ENCODE results near the gene VPS13D. TPM values are rescaled to one million over a fixed set of nuclear protein-coding genes. Genes with fewer than 3 reads are reported as not detected.

VPS13D gene
- total and polyA plus RNA-seq, 2 donors (not counting 3 experiments of a cell fraction or from before 2014, with no cell fraction given), result 13.6 to 48.5 TPM

DNA sequence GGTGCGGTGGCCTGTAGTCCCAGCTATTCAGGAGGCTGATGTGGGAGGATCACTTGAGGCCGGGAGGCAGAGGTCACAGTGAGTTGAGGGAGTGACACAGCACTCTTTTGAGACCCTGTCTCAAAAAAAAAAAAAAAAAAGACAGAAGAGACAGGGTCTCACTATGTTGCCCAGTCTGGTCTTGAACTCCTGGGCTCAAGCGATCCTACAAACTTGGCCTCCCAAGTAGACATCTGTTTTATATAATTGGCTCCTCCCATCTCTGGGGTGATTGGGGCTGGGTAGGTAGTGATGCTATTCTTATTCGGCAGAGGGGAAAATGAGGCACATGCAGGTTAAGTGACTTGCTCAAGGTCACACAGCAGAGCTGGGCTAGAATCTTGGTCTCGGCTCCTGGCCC, 23.6 kb upstream of the VPS13D start:
- no peaks in the 10 kb centered on the region for H3K9me1 ChIP-seq (replicated peaks; ENCODE audit: control insufficient read depth, extremely low read depth, insufficient read depth, low read length)
- H3K79me2 ChIP-seq (ENCODE audit: control insufficient read depth, insufficient read depth, low read length), result no peaks in the 10 kb centered on the region
- FAIRE-seq (no peak), DNase-seq (ENCODE audit: low read depth, low spot score) (no peak)
- H3K27me3 ChIP-seq (ENCODE audit: control insufficient read depth in 2 of 2, insufficient read depth in 2 of 2, low read length in 2 of 2), result no peaks in the 10 kb centered on the region
- no peak overlapping the region for H3K27ac ChIP-seq (ENCODE audit: insufficient read depth, low read depth, low read length)
- POLR2A ChIA-PET, result no interaction called here
- H3K4me2 ChIP-seq (ENCODE audit: insufficient read depth, low read length), result no peak overlapping the region
- no peak overlapping the region for H3K9ac ChIP-seq (replicated peaks; ENCODE audit: extremely low read depth, insufficient read depth, low read length)
- no peak overlapping the region for H2AFZ ChIP-seq (ENCODE audit: low read depth, low read length)
- H3K4me1 ChIP-seq (ENCODE audit: control insufficient read depth, extremely low read depth, insufficient read depth, low read length), result no peaks in the 10 kb centered on the region
- H3K36me3 ChIP-seq (ENCODE audit: control insufficient read depth in 2 of 2, extremely low read depth in 1 of 2, insufficient read depth in 2 of 2, low read length in 2 of 2), result peaks cover 0 to 27% of the 10 kb centered on the region in 2 experiments
- H4K20me1 ChIP-seq (replicated peaks; ENCODE audit: control insufficient read depth, extremely low read depth, insufficient read depth, low read length), result no peaks in the 10 kb centered on the region
- no peaks in the 10 kb centered on the region for H3K9me3 ChIP-seq (replicated peaks; ENCODE audit: control insufficient read depth, insufficient read depth, low read length)
- BruUV-seq (replicated peaks), result no TSS peak
- TF ChIP-seq EZH2 (IDR thresholded peaks at IDR 0.05; ENCODE audit: borderline replicate concordance, low read depth, low read length, severe bottlenecking) (no peak), GATA2 (IDR thresholded peaks at IDR 0.05; ENCODE audit: insufficient read depth, insufficient read length, low read depth, low read length) (no peak), JUN (IDR thresholded peaks at IDR 0.05; ENCODE audit: borderline replicate concordance, insufficient read depth, insufficient read length, low read depth) (no peak), MYC (IDR thresholded peaks at IDR 0.05; ENCODE audit: low read depth, low read length) (no peak), POLR2A (IDR thresholded peaks at IDR 0.05; ENCODE audit: low read depth, low read length) (no peak), POLR2AphosphoS5 (IDR thresholded peaks at IDR 0.05; ENCODE audit: insufficient read depth, low read depth, low read length) (no peak), FOS (IDR thresholded peaks at IDR 0.05; ENCODE audit: borderline replicate concordance, insufficient read depth, low read length) (no peak)
- TF ChIP-seq, protein P1, sequence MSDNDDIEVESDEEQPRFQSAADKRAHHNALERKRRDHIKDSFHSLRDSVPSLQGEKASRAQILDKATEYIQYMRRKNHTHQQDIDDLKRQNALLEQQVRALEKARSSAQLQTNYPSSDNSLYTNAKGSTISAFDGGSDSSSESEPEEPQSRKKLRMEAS (IDR thresholded peaks at IDR 0.05; ENCODE audit: insufficient read depth, insufficient read length), result no peak
- TF ChIP-seq, protein P2, sequence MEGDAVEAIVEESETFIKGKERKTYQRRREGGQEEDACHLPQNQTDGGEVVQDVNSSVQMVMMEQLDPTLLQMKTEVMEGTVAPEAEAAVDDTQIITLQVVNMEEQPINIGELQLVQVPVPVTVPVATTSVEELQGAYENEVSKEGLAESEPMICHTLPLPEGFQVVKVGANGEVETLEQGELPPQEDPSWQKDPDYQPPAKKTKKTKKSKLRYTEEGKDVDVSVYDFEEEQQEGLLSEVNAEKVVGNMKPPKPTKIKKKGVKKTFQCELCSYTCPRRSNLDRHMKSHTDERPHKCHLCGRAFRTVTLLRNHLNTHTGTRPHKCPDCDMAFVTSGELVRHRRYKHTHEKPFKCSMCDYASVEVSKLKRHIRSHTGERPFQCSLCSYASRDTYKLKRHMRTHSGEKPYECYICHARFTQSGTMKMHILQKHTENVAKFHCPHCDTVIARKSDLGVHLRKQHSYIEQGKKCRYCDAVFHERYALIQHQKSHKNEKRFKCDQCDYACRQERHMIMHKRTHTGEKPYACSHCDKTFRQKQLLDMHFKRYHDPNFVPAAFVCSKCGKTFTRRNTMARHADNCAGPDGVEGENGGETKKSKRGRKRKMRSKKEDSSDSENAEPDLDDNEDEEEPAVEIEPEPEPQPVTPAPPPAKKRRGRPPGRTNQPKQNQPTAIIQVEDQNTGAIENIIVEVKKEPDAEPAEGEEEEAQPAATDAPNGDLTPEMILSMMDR (IDR thresholded peaks at IDR 0.05; ENCODE audit: extremely low read depth in 1 of 2, insufficient read depth in 1 of 2, low read depth in 1 of 2, low read length in 2 of 2), result no peak
- H3K4me3 ChIP-seq (replicated peaks in 1 of 3; ENCODE audit: insufficient read depth in 1 of 3, low read depth in 1 of 3, low read length in 3 of 3), result no peak overlapping the region
- intact Hi-C loops (cut with micrococcal nuclease) (no loop called here), dilution Hi-C loops (cut with MboI; ENCODE audit: extremely low pct_ligation_motif_present, low sequenced_read_pairs) (no loop called here)
- CTCF ChIA-PET, result interaction anchor here (1.5 to 17.5 kb wide), 2 partner anchors 84 to 92 kb away, joined by 3 to 537 read pairs; no protein-coding TSS in a partner anchor

Measured in endothelial cell of umbilical vein (primary cell).